ENCODE results near the gene GARIN3.

Gene GARIN3

DNA sequence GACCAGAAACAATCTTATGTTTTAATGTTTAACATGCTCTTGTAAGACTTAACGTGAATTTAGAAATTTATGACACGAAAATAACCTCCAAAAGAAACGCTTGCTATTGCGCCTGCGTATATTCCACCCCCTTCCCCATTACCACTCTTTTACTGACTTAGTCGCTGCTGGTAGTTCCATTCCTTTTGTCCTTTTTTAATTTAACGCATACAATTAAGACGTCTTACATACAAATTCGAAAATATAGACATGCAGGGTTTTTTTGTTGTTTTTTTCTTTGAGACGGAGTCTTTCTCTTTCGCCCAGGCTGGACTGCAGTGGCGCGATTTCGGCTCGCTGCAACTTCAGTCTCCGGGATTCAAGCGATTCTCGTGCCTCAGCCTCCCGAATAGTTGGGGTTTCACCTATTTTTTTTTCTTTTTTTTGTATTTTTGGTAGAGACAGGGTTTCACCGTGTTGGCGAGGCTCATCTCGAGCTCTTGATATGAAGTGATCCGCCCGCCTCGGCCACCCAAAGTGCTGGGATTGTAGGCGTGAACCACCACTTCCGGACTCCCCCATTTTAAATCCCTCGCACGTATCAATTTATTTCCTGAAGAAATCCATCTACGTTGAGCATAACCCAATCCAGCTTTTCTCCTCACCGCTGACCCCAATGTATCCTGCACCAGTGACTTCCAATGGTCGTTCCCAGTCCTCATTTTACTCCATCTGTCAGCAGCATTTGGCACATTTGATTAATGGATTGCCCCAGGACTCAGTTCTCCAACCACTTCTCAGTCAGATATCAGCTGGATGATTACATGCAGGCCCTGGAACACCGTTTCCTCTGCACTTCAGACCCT is 22.7 kb downstream of the GARIN3 start:
- peak; percentile 83 for DNase-seq

DNA sequence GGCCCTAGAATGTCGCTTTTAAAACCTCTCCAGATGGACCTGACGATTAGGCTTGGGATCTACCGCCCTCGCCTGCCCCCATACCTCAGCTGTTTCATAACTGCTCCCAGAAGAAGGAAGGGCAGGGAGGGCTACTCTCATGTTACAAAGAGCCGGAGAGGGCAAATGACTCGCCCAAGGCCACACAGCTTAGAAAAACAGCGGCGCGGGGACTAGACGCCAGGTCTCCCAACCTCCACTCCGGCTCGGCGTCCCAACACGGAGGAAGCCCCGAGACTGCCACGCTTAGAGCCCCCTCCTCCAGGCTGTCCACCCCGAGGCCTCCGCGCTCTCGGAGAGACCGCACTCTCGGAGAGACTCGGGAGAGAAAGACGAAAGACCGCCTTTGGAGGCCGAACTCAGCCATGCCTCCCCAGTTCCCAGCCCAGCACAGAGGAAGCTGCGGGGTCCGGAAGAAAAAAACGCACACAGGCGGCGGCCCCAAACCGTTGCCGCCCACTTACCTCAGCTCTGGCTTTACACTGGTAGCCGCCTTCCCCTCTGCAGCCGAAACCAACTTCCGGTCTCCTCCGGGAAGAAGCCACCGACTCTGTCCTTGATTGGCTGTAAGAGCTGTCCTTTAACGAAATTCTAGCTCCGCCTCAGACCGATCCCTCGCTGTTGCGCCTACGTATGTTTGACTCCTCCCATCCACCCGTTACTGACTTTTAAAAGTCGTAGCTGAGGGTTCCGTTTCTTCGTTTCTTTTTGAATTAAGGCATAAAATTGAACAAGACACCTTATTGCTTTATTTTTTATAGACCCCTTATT is 23.5 kb downstream of the GARIN3 start, which contains the start of gene MED7:
Gene MED7 (minus strand): TSS at position 549 of the 810 bp plus-strand sequence. CDS start 3,434 bp downstream, outside the sequence.
- peak; percentile 100 for DNase-seq

DNA sequence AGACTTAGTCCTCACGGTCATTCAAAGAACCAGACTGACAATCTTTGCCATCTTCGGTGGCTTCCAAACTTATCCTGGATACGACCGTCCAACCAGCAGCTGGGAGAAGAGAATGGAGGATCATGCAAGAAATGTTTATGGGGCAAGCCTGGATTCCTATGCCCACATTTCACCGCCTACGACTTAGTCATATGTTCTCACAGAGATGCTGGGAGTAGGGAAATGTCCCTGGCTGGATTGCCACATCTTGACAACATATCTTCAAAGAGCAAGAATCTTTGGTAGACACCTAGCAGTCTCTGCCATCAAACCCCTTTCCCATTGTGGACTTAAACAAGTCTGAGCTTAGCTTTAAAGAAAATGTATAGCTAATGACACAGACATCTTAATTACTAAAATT is 28.4 kb downstream of the GARIN3 start:
- DNase-seq: no peak

GRCh38 chr5:157132281-157132612 is 33.8 kb downstream of the GARIN3 start:
- no peak for DNase-seq

DNA sequence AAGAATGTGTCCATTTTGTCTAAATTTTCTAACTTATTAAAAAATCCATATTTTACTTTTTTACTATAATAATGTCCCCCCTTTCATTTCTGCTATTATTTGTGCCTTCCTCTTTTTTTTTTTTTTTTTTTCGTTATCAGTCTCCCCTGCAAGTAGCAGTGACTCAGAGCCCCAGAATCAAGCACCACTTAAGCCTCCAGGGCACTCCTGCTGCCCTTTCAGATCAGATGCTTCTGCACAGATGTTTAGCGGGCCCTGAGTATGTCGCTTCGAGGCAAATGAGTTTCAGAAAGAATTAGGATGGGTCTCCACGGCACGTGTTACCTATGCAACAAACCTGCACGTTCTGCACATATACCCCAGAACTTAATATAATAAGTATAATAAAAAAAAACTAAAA is 35.1 kb downstream of the GARIN3 start:
- peak; percentile 92 for DNase-seq

GRCh38 chr5:157121709-157122108 is 44.4 kb downstream of the GARIN3 start:
- no peak for DNase-seq

DNA sequence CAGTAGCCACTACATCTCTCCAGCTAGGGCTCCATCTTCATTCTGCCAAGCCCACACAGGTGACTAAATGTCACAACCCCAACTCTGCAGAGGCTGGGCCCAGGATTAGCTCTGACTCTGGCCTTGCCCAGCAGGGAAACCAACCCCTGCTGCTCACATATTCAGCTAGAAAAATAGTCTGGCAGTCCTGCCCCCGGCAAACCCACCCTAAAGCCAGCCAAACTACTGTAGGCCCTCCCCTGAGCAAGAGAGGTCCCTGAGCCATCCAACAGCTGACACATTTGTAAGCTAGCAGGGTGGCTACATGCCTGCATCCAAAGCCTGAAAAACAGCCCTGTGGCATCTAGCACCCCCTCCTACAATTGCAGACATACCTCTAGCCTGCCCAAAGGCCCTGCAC is 46.0 kb downstream of the GARIN3 start:
- no peak for DNase-seq

GRCh38 chr5:157116483-157116954 is 49.5 kb downstream of the GARIN3 start:
- no peak for DNase-seq

DNA sequence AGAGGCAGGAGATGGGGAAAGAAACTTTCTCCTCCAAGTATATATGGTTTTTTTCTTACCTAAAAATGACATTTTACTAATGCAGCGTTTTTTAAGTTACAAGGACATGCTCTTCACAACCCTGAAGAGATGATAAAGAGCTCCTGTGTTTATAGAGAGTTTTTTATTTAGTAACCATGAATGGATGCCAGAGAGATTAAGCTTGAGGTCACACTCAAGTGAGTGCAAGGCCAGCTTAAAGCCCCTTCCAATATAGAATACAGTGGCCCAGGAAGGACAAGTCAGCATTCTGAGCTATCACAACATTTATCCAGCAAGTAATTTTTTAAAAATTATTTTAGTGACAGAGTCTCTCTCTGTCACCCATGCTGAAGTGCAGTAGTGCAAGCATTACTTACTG is 50.6 kb downstream of the GARIN3 start:
- no peak for DNase-seq

- DNase-seq: no peak
Measured at GRCh38 chr5:157115012-157115411, 51.1 kb downstream of the GARIN3 start.

DNA sequence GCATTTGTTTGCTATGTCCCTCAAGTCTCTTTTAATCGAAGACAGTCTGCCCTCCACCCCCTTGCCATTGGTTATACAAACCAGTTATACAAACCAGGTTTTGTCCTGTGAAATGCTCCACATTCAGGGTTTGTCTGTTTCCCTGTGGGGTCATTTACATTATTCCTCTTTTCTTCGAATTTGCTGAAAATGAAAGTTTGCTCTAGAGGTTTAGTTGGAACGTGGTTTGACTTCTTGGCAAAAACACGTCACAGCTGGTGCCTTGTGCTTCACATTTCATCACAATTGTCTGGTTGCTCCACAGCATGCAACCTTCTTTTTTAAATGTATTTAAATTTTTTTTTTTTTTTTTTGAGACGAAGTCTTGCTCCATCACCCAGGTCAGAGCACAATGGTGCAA is 53.1 kb downstream of the GARIN3 start:
- no peak for DNase-seq

Measured in DMS53 (cell line).